Measurements from ENCODE around the gene ERCC3. TPM values are rescaled to one million over a fixed set of nuclear protein-coding genes. Genes with fewer than 3 reads are reported as not detected.

Gene ERCC3
- total RNA-seq, 1 experiment from 2014 or later, result 52.7 TPM

DNA sequence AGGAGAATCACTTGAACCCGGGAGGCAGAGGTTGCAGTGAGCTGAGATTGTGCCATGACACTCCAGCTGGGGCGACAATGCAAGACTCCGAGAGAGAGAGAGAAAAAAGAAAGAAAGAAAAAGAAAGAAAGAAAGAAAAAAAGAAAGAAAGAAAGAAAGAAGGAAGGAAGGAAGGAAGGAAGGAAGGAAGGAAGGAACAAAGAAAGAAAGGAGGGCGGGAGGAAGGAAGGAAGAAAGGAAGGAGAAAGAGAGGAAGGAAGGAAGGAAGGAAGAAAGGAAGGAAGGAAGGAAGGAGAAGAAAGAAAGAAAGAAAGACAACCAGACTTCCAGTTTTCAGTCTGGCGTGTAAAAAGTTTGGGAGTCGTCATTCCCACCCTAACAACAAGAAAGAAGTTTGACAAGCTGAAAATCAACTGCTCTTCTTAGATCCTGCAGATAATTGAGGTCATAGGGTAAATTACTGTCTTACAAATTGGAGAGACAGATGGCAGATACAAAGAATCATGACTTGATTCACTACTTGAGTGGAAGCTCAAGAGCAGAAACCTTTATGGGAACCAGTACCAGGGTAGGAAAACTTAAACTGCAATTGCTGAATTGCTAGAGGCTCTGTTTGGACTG is 58.8 kb downstream of the ERCC3 start:
- no peaks in the 10 kb centered on the region for H3K79me2 ChIP-seq (ENCODE audit: insufficient read depth, low read length)

More for the DNA sequence above, 58.8 kb downstream of the ERCC3 start:
- no peaks in the 10 kb centered on the region for H3K27me3 ChIP-seq (ENCODE audit: insufficient read depth, low read length)
- ChIA-PET CTCF (no interaction called here), POLR2A (no interaction called here), RAD21 (ENCODE audit: low non-redundant PET in 1 of 2, low total read pairs in 2 of 2, uncharacterized antibody in 2 of 2, unreplicated experiment in 2 of 2) (no interaction called here)
- intact Hi-C loops (cut with micrococcal nuclease), result no loop called here
- H3K9me3 ChIP-seq (ENCODE audit: control insufficient read depth in 1 of 2, insufficient read depth in 1 of 2, low read depth in 1 of 2, low read length in 2 of 2), result no peaks in the 10 kb centered on the region; a peak in 1 of 4 replicates
- H3K4me2 ChIP-seq (ENCODE audit: low read length), result no peak overlapping the region
- H3K9me2 ChIP-seq (ENCODE audit: insufficient read depth), result no peaks in the 10 kb centered on the region
- TF ChIP-seq, protein P1, sequence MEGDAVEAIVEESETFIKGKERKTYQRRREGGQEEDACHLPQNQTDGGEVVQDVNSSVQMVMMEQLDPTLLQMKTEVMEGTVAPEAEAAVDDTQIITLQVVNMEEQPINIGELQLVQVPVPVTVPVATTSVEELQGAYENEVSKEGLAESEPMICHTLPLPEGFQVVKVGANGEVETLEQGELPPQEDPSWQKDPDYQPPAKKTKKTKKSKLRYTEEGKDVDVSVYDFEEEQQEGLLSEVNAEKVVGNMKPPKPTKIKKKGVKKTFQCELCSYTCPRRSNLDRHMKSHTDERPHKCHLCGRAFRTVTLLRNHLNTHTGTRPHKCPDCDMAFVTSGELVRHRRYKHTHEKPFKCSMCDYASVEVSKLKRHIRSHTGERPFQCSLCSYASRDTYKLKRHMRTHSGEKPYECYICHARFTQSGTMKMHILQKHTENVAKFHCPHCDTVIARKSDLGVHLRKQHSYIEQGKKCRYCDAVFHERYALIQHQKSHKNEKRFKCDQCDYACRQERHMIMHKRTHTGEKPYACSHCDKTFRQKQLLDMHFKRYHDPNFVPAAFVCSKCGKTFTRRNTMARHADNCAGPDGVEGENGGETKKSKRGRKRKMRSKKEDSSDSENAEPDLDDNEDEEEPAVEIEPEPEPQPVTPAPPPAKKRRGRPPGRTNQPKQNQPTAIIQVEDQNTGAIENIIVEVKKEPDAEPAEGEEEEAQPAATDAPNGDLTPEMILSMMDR (IDR thresholded peaks at IDR 0.05 in 2 of 3, conservative IDR thresholded peaks at IDR 0.05 in 1 of 3; ENCODE audit: borderline replicate concordance in 1 of 3, insufficient read depth in 1 of 3, low read depth in 2 of 3, low read length in 2 of 3), result no peak
- TF ChIP-seq ZNF274 (IDR thresholded peaks at IDR 0.05; ENCODE audit: low read depth, low read length), result no peak
- TF ChIP-seq, protein P2, sequence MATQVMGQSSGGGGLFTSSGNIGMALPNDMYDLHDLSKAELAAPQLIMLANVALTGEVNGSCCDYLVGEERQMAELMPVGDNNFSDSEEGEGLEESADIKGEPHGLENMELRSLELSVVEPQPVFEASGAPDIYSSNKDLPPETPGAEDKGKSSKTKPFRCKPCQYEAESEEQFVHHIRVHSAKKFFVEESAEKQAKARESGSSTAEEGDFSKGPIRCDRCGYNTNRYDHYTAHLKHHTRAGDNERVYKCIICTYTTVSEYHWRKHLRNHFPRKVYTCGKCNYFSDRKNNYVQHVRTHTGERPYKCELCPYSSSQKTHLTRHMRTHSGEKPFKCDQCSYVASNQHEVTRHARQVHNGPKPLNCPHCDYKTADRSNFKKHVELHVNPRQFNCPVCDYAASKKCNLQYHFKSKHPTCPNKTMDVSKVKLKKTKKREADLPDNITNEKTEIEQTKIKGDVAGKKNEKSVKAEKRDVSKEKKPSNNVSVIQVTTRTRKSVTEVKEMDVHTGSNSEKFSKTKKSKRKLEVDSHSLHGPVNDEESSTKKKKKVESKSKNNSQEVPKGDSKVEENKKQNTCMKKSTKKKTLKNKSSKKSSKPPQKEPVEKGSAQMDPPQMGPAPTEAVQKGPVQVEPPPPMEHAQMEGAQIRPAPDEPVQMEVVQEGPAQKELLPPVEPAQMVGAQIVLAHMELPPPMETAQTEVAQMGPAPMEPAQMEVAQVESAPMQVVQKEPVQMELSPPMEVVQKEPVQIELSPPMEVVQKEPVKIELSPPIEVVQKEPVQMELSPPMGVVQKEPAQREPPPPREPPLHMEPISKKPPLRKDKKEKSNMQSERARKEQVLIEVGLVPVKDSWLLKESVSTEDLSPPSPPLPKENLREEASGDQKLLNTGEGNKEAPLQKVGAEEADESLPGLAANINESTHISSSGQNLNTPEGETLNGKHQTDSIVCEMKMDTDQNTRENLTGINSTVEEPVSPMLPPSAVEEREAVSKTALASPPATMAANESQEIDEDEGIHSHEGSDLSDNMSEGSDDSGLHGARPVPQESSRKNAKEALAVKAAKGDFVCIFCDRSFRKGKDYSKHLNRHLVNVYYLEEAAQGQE (IDR thresholded peaks at IDR 0.05; ENCODE audit: low read depth), result no peak
- TF ChIP-seq POLR2AphosphoS5 (IDR thresholded peaks at IDR 0.05; ENCODE audit: low read depth, low read length), result no peak
- TF ChIP-seq, protein P3, sequence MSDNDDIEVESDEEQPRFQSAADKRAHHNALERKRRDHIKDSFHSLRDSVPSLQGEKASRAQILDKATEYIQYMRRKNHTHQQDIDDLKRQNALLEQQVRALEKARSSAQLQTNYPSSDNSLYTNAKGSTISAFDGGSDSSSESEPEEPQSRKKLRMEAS (IDR thresholded peaks at IDR 0.05), result no peak
- TF ChIP-seq SRF (IDR thresholded peaks at IDR 0.05; ENCODE audit: low read depth), result no peak
- TF ChIP-seq EZH2phosphoT487 (IDR thresholded peaks at IDR 0.05; ENCODE audit: borderline replicate concordance), result no peak
- TF ChIP-seq TCF7L2 (IDR thresholded peaks at IDR 0.05; ENCODE audit: borderline replicate concordance, extremely low read depth, insufficient read depth, insufficient read length), result no peak
- H2AFZ ChIP-seq (ENCODE audit: low read depth, low read length, poor library complexity, severe bottlenecking), result no peak overlapping the region
- no peaks in the 10 kb centered on the region for H3K36me3 ChIP-seq (ENCODE audit: control insufficient read depth in 1 of 2, insufficient read depth in 2 of 2, low read length in 2 of 2)
- ATAC-seq (no peak), DNase-seq (ENCODE audit: low read depth, low spot score) (no peak)
- H4K20me1 ChIP-seq (ENCODE audit: insufficient read depth), result no peaks in the 10 kb centered on the region
- no peak overlapping the region for H3K4me3 ChIP-seq (replicated peaks in 1 of 2; ENCODE audit: low read depth in 1 of 2, low read length in 2 of 2)
- H3K9ac ChIP-seq (ENCODE audit: low read length), result no peak overlapping the region
- H3K27ac ChIP-seq (ENCODE audit: low read depth, low read length), result no peak overlapping the region
- no peaks in the 10 kb centered on the region for H3K4me1 ChIP-seq (ENCODE audit: control insufficient read depth in 1 of 2, insufficient read depth in 2 of 2, low read length in 2 of 2)
- BruUV-seq (replicated peaks), result no TSS peak
